GM12878 (cell line): ENCODE measurements around the gene TRPM8. TPM values are rescaled to one million over a fixed set of nuclear protein-coding genes. Genes with fewer than 3 reads are reported as not detected.

Experiments
- ATAC-seq: fragments of 200-7000 bp; cut with Tn5 transposase; 3 replicates; pipeline ENCODE4 v1.9.1; 2020; ENCODE audit warnings: mild to moderate bottlenecking, moderate library complexity
- BruUV-seq: library from RNA; stranded (reverse); fragments of 400-500 nt; replicated peaks from 2 replicates; lab custom pipeline; 2021; lab: Mats Ljungman, UMichigan
- CTCF ChIA-PET: fragments of 300-600 bp; sonication (Branson Sonifier 250); formaldehyde crosslinking; extraction: SDS; loops from one replicate; lab custom pipeline; 2021; ENCODE audit warnings: inconsistent platforms; lab: Yijun Ruan, JAX
- POLR2A ChIA-PET: fragments of 350-600 bp; formaldehyde crosslinking; extraction: SDS; loops from one replicate; lab custom pipeline; 2021; ENCODE audit warnings: inconsistent platforms; lab: Charles Lee
- RAD21 ChIA-PET: fragments of 300-600 bp; sonication (Branson Sonifier 250); formaldehyde crosslinking; loops from one replicate; lab custom pipeline; 2023; ENCODE audit warnings: antibody characterized with exemption; ENCODE audit not compliant: unreplicated experiment; lab: Charles Lee
- SMC1A ChIA-PET: fragments of 300-600 bp; sonication (Branson Sonifier 250); formaldehyde crosslinking; loops from one replicate; lab custom pipeline; 2023; ENCODE audit not compliant: unreplicated experiment, uncharacterized antibody; lab: Charles Lee
- DNase-seq: peaks from one replicate; pipeline ENCODE4 v3.0.0-alpha.2; 2011; ENCODE audit warnings: low read depth, low spot score
- FAIRE-seq: peaks from 3 replicates; lab custom pipeline; 2011; peaks lifted over from hg19 to GRCh38; lab: Jason Lieb, UNC
- H2AFZ ChIP-seq: 2 replicates; pipeline ENCODE4 v1.6.0; 2011; ENCODE audit warnings: low read depth, low read length, control low read depth; ENCODE audit not compliant: control insufficient read depth
- H3K27ac ChIP-seq: 2 replicates; pipeline ENCODE4 v1.5.1; 2011; ENCODE audit warnings: control low read depth; ENCODE audit not compliant: control insufficient read depth, insufficient read depth
- H3K27me3 ChIP-seq, 2 experiments: replicated peaks in 1 of 2; 2 replicates each; pipeline versions ENCODE4 v1.6.0 to v1.6.1; 2011; ENCODE audit warnings: low read length in 1 of 2; ENCODE audit not compliant: control insufficient read depth in 2 of 2, insufficient read depth in 2 of 2
- H3K36me3 ChIP-seq, 2 experiments: 2 replicates each; pipeline ENCODE4 v1.5.1; 2011; ENCODE audit warnings: low read length in 1 of 2; ENCODE audit not compliant: control insufficient read depth in 2 of 2, insufficient read depth in 2 of 2
- H3K4me1 ChIP-seq: 2 replicates; pipeline ENCODE4 v1.6.1; 2011; ENCODE audit warnings: mild to moderate bottlenecking, low read length, moderate library complexity, mixed read lengths; ENCODE audit not compliant: control insufficient read depth, insufficient read depth
- H3K4me2 ChIP-seq: 2 replicates; pipeline ENCODE4 v1.6.0; 2011; ENCODE audit warnings: control low read depth; ENCODE audit not compliant: control insufficient read depth, insufficient read depth
- H3K4me3 ChIP-seq: fragments of 200-600 bp; sonication (generic); 2 replicates; pipeline ENCODE4 v1.5.1; 2016
- H3K79me2 ChIP-seq: 2 replicates; pipeline ENCODE4 v1.6.0; 2011; ENCODE audit warnings: low read length; ENCODE audit not compliant: control insufficient read depth, insufficient read depth
- H3K9ac ChIP-seq: 2 replicates; pipeline ENCODE4 v1.8.0; 2011; ENCODE audit warnings: low read length, control low read depth, mixed read lengths; ENCODE audit not compliant: control insufficient read depth, insufficient read depth
- H3K9me3 ChIP-seq: replicated peaks from 3 replicates; pipeline ENCODE4 v1.5.1; 2011; ENCODE audit warnings: mild to moderate bottlenecking, low read length; ENCODE audit not compliant: control insufficient read depth, insufficient read depth
- H4K20me1 ChIP-seq: 2 replicates; pipeline ENCODE4 v1.6.0; 2011; ENCODE audit not compliant: control insufficient read depth, insufficient read depth
- BMI1 ChIP-seq: fragments of 450-650 bp; IDR thresholded peaks from 2 replicates; pipeline ENCODE4 v1.6.1; 2016; ENCODE audit warnings: mild to moderate bottlenecking, moderate library complexity, borderline replicate concordance
- DPF2 ChIP-seq: fragments of 450-650 bp; IDR thresholded peaks from 2 replicates; pipeline ENCODE4 v1.6.1; 2017; ENCODE audit warnings: mild to moderate bottlenecking
- IRF4 ChIP-seq: IDR thresholded peaks from 2 replicates; pipeline ENCODE4 v1.6.1; 2011; ENCODE audit warnings: low read depth, low read length
- JUND ChIP-seq: IDR thresholded peaks from 2 replicates; pipeline ENCODE4 v1.6.1; 2012; ENCODE audit warnings: low read depth, mild to moderate bottlenecking, low read length, improper control_type of control experiment, moderate library complexity
- MYB ChIP-seq: fragments of 150-350 bp; IDR thresholded peaks from 2 replicates; pipeline ENCODE4 v1.6.1; 2014; ENCODE audit warnings: mild to moderate bottlenecking, low read depth, low read length, borderline replicate concordance
- RFX5 ChIP-seq: IDR thresholded peaks from 2 replicates; pipeline ENCODE4 v1.6.1; 2011; ENCODE audit warnings: low read depth, low read length, improper control_type of control experiment
- SIX5 ChIP-seq: IDR thresholded peaks from 2 replicates; pipeline ENCODE4 v1.6.1; 2011; ENCODE audit warnings: mild to moderate bottlenecking, low read depth, low read length, moderate library complexity; ENCODE audit not compliant: severe bottlenecking
- SREBF2 ChIP-seq: IDR thresholded peaks from 2 replicates; pipeline ENCODE4 v1.6.1; 2012; ENCODE audit warnings: mild to moderate bottlenecking, low read length
- STAT3 ChIP-seq: IDR thresholded peaks from 2 replicates; pipeline ENCODE4 v1.6.1; 2011; ENCODE audit warnings: low read depth, low read length, improper control_type of control experiment
- YBX1 ChIP-seq: fragments of 450-650 bp; IDR thresholded peaks from 2 replicates; pipeline ENCODE4 v1.6.1; 2016; ENCODE audit warnings: antibody characterized with exemption
- WGBS: methylation state at CpG from one replicate; pipeline ENCODE4 v1.1.6; 2016; ENCODE audit warnings: low lambda C conversion rate; ENCODE audit not compliant: insufficient replicate concordance, insufficient coverage; ENCODE audit errors: missing lambda C conversion rate; 5-methylcytosine and 5-hydroxymethylcytosine counted together
- in situ Hi-C: fragments of 300-500 bp; cut with MboI; formaldehyde crosslinking; loops from 9 replicates; pipeline ENCODE4 v1.14.3; 2018; ENCODE audit warnings: mixed read lengths
- intact Hi-C: fragments of 100-400 bp; cut with micrococcal nuclease; formaldehyde crosslinking; loops from one replicate; pipeline ENCODE4 v1.14.2; 2022; ENCODE audit not compliant: unreplicated experiment
- polyA plus RNA-seq, 11 experiments: library from polyadenylated mRNA; depleted of rRNA in 4 of 11; unstranded in 6 of 11; stranded (reverse) in 5 of 11; fragments of >200 nt; fragmentation: Nextera tagmentation in 4 of 11; fragmentation: Illumina TruSeq in 1 of 11; extraction: Ambion mirVana in 4 of 11; extraction: Trizol in 1 of 11; gene quantifications; 1 replicate in 1 of 11; 2 replicates in 10 of 11; pipeline versions ENCODE4 v1.2.1 to v1.2.3, GENCODE V29; 2011 to 2016; ENCODE audit warnings: inconsistent platforms in 2 of 11, missing spikeins in 2 of 11, low read depth in 1 of 11
- total RNA-seq, 4 experiments: library from RNA; depleted of rRNA in 3 of 4; stranded (reverse); fragments of >200 nt in 3 of 4; fragmentation: Illumina TruSeq in 1 of 4; extraction: Trizol in 1 of 4; gene quantifications; 2 replicates each; pipeline versions ENCODE4 v1.2.1 to v1.2.3, GENCODE V29; 2013 to 2021
- TF ChIP-seq, protein P1 (sequence below): IDR thresholded peaks from 2 replicates; pipeline ENCODE4 v1.6.1; 2012; ENCODE audit warnings: low read depth, low read length, improper control_type of control experiment
- TF ChIP-seq, protein P2 (sequence below): IDR thresholded peaks from 2 replicates; pipeline ENCODE4 v1.6.1; 2012; ENCODE audit warnings: low read depth, low read length, improper control_type of control experiment

TRPM8 gene
- total and polyA plus RNA-seq, 10 of the 15 experiments (the other 5 are each of a cell fraction or from before 2014, with no cell fraction given) = 3.9 TPM; not detected in 9

GRCh38 chr2:233988581-233988980 is 71.4 kb downstream of the TRPM8 start:
- Histone ChIP-seq H3K9me3 (no peaks in the 10 kb centered on the region; the same call in 2 of the 3 replicates), H3K27ac (no peak overlapping the region), H3K9ac (no peak overlapping the region), H3K36me3 (no peaks in the 10 kb centered on the region), H3K4me3 (no peak overlapping the region), H4K20me1 (no peaks in the 10 kb centered on the region), H3K27me3 (no peaks in the 10 kb centered on the region; a peak in 1 of 4 replicates), H2AFZ (no peak overlapping the region), H3K79me2 (no peaks in the 10 kb centered on the region), H3K4me1 (no peaks in the 10 kb centered on the region), H3K4me2 (no peak overlapping the region)
- intact Hi-C loops (no loop called here), in situ Hi-C loops (loop anchor here (25.0 kb wide), 1 partner anchor 549 kb away; no protein-coding TSS in a partner anchor)
- SMC1A ChIA-PET = interaction anchor here (1.0 to 1.6 kb wide), 2 partner anchors 11 kb away, joined by 3 read pairs; no protein-coding TSS in a partner anchor
- TF ChIP-seq MYB = no peak
- TF ChIP-seq RFX5 = no peak
- TF ChIP-seq, protein P1, sequence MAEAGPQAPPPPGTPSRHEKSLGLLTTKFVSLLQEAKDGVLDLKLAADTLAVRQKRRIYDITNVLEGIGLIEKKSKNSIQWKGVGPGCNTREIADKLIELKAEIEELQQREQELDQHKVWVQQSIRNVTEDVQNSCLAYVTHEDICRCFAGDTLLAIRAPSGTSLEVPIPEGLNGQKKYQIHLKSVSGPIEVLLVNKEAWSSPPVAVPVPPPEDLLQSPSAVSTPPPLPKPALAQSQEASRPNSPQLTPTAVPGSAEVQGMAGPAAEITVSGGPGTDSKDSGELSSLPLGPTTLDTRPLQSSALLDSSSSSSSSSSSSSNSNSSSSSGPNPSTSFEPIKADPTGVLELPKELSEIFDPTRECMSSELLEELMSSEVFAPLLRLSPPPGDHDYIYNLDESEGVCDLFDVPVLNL = no peak
- TF ChIP-seq DPF2 = no peak
- no peak for TF ChIP-seq YBX1
- no peak for TF ChIP-seq JUND
- TF ChIP-seq SIX5 = no peak
- TF ChIP-seq IRF4 = no peak
- TF ChIP-seq BMI1 = no peak
- no peak for TF ChIP-seq STAT3
- no peak for TF ChIP-seq SREBF2
- TF ChIP-seq, protein P2, sequence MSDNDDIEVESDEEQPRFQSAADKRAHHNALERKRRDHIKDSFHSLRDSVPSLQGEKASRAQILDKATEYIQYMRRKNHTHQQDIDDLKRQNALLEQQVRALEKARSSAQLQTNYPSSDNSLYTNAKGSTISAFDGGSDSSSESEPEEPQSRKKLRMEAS = no peak
- ATAC-seq (no peak), DNase-seq (no peak), FAIRE-seq (no peak)
- BruUV-seq = no TSS peak
- CTCF ChIA-PET = no interaction called here
- RAD21 ChIA-PET = no interaction called here
- WGBS = 78% methylated on average over 2 of the region's 2 CpGs
- POLR2A ChIA-PET = interaction anchor here (0.8 kb wide), 1 partner anchor 39 kb away, joined by 3 read pairs; no protein-coding TSS in a partner anchor
